Stimulated activated CD4-positive, alpha-beta T cell treated with anti-CD3 and anti-CD28 coated beads, Interleukin-4, amount 100 ng/mL, for 48 hours (primary cell): Measurements from ENCODE around the gene PPTC7.
"Not testable (repeated sequence)": the region's sequence is repeated elsewhere in the genome, so short reads cannot be mapped to it uniquely, and the experiment has no call there.

Experiments used
- DNase-seq, 2 donors: peaks; one replicate each; pipeline ENCODE4 v3.0.0-alpha.2; 2020; ENCODE audit warnings: low read depth in 2 of 2

The PPTC7 gene

GRCh38 chr12:110561471-110562201, 21.5 kb downstream of the PPTC7 start:
- no peak for DNase-seq

- no peak for DNase-seq
These were observed 22.2 kb downstream of the PPTC7 start for GRCh38 chr12:110560946-110561345.

DNA sequence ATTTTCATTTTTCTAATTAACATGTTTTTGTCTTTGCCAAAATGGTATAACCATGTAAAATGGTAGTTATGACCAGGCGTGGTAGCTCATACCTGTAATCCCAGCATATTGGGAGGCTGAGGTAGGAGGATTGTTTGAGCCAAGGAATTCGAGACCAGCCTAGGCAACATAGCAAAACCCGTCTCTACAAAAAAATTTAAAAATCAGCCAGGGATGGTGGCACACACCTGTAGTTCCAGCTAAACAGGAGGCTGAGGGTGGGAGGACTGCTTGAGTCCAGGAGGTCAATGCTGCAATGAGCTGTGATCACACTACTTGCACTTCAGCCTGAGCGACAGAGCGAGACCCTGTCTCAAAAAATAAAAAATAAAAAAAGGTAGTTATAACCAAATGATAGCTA, 23.1 kb downstream of the PPTC7 start:
- DNase-seq, result no peak

- not testable (repeated sequence) for DNase-seq
These were observed 24.2 kb downstream of the PPTC7 start for GRCh38 chr12:110558945-110559344.

- DNase-seq, result no peak
These were observed 25.8 kb downstream of the PPTC7 start for GRCh38 chr12:110557300-110557699.

- DNase-seq, result no peak
These were observed 26.4 kb downstream of the PPTC7 start for GRCh38 chr12:110556705-110557104.

DNA sequence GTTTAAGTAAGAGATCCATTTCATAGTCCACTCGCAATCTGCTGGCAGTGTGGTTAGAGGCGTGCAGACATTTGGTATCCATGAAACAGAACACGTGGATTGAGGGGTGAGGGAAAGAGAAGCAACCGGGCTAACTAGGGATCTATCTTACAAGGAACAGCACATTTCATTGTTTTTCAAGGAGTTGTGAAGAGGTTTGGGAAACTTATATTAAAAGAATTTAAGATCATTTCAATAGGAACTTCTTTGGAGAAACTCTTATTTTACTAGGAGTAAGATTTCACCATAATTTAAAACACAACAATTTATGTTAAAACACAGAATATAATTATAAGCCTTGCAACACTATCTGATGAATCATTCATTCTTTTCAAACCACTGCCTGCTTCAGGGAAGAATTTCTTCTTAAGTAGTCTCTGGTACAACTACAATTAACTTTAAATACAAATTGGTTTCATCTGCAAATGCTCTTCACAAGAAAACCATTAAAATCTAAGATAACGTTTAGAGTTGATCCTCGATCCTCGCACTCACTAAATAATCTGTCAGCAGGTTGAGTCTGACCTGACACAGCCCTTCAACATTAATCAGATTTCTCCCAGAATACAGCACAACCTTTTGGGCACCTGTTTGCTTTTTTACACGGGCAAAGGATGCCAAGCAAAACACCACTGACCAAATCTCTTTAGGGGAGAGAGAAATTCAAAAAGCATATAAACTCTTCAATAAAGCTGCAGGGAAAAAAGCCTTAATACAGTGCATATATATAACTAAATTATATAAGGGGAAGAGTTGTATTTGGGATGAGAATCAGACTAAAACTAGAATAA, 27.3 kb downstream of the PPTC7 start:
- DNase-seq, result no peak

DNA sequence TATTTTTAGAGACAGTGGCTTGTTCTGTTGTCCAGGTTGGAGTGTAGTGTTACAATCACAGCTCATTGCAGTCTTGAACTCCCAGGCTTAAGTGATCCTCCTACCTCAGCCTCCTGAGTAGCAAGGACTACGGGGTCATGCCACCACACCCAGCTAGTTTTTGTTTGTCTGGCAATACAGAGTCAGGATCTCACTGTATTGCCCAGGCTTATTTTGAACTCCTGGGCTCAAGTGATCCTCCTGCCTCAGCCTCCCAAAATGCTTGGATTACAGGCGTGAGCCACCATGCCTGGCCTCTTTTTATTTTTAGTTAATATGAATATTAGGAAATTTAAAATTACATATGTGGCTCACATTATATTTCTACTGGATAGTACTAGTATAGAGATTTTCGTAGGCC, 28.9 kb downstream of the PPTC7 start:
- no peak for DNase-seq

DNA sequence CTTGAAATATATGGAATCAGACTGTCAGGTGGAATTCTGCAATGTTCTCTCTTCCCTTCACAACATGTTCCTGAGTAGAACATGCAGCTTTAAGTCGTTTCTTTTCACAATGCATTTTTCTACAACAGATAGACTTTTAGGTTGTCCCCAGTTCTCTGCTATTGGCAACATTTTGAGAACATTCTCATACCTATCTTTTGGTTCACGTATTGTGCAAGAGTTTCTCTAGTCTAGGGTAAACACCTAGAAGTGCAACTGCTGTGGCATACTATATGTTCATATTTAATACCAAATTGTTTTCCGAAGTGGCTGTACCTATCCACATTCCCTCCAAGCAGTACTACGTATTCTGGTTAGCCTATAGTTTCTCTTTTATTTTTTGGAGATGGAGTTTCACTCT, 32.1 kb downstream of the PPTC7 start:
- DNase-seq, result no peak

- DNase-seq, result no peak
These were observed 33.4 kb downstream of the PPTC7 start for GRCh38 chr12:110549716-110550115.

DNA sequence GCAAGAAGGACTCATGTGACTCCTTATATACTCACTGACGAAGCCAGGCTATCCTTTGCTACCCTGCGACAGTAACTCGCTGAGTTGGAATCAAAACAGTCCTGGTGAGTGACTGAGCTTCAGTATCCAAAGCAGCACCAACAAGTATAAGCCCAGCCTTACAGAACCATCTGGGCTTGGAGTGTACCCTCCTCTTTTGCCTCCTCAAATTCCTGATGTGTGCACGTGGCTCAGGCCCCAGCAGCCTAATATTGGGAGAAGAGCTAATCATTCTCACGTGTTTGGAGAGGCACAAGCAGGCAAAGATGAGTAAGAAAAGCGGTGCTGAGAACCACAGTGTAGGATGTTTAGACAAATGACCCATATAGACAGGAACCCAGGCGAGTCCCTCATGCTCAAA, 34.4 kb downstream of the PPTC7 start:
- no peak for DNase-seq

DNA sequence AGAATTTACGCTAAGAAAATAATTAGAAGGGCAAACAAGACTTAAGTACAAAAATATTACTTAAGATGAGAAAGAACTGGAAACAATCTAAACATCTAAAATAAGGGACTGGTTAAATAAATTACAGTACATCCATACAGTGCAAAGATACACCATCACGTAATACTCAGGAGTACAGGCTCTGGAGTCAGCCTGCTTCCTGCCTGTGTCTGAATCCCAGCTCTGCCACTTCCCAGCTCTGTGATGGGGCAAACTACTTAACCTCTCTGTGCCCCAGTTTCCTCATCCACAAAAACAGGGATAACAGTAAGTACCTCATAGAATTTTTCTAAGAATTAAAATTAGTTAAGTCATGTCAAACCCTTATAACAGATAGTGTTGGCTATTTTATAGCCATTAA, 36.0 kb downstream of the PPTC7 start:
- no peak for DNase-seq

GRCh38 chr12:110546339-110546738, 36.8 kb downstream of the PPTC7 start:
- DNase-seq, result no peak

DNA sequence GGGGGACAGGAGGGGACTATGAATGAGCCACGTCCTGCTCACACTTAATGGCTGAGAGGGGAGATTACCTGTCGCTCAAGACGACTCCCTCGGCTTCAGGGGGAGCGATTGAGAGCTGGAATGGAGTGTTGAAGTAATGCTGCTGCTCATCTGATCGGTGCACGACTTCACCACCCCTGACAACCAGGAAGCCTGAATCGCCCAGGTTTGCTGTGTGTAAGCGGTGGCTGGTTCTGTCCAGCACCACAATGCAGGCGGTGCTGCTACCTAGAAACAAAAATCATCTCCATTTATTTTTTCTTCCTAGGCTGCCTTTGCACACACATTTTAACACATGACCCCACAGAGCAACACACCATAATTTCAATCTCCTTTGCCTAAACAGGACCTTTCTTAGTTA, 37.3 kb downstream of the PPTC7 start:
- no peak for DNase-seq

DNA sequence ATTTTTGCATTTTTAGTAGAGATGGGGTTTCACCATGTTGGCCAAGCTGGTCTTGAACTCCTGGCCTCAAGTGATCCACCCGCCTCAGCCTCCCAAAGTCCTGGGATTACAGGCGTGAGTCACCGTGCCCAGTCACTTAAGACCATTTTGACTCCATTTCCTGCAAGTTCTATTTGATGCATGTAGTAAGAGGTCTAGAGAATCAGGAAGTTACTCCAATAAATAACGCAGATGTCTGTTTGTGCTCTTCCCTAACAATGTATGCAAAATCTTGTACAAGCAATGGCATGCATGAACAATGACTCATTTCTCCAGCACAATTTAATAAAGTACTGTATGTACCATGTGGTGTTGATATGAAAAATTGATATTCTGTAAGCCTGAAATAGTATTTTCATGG, 37.9 kb downstream of the PPTC7 start:
- DNase-seq, result not testable (repeated sequence)

GRCh38 chr12:110543965-110544364, 39.2 kb downstream of the PPTC7 start:
- no peak for DNase-seq

DNA sequence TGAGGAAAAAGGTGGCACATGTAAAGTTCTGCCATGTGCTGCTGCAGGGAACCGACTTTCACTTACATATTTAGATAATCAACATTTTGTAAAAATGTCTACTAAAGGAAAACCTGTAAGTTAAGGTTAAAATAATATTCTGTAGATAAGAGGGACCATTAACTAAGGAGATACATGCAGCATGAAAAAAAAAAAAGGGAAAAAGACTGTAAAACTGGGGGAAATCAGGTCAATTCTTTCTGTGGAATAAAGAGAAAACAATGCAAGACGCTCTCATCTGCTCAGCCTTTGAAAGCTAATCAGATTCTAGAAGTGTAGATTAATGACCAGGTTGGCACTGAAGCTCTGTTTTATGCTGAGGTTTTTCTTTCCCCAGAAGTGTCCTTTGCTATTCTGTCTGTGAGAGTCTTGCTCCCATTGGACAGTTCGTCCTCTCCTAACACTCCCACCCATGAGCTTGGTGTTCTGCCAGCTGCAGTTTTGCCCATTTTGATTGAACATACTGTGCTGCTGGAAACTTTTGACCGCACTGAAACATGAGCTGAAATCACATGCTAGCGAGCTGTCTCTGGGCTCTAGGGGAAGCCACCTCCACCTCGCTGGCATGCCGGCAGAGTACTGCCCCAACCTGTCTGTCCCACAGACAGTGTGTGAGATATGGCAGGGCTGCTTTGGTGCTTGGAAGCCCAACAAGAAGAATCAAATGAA, 39.7 kb downstream of the PPTC7 start:
- DNase-seq, result no peak

DNA sequence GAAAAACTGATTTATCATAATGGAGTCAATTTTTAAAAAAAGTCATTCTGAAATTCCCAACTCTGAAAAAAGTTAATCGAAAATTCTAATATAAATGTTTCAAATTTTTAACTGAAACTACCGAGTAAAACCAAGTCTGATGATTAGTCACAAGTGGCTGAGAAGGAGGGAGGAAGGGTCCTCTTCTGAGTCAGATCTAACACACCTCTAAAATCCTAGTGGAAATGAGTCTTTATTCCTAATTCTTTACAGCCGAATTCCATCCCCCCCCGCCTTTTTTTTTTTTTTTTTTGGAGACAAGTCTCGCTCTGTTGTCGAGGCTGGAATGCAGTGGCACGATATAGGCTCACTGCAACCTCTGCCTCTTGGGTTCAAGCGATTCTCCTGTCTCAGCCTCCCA, 43.1 kb downstream of the PPTC7 start:
- no peak for DNase-seq

DNA sequence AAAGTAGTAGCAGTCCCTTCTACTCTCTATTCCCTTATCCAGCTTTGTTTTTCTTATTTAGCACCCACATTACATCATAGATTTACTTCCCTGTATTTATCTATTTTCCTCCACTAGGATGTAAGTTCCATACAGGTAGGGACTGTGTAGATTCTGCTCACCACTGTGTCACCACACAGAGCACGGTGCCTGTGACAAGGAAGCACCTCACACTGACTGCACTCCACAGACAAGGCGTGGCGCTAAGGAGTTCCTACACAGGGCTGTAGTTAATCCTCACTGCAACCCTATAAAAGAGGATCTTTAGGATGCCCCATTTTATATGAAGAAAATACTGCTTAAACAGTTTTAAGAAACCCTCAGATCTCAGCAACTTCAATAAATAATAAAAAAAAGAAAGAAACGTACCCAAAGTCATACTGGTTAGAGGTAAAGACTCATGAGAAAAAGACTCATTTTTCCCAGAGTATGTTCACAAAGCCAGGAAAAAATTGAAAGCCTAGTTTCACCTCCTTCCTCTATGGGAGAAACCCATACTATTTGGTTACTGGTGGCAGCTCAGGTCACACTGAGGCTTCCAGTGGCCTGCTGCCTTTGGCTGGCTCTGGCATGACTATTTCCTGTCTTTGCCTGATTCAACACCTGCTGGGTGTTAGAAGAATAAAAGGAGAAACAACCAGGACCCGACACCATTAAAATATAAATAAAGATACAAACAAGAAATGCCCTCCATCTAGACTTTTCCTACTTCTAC, 44.1 kb downstream of the PPTC7 start:
- no peak for DNase-seq

DNA sequence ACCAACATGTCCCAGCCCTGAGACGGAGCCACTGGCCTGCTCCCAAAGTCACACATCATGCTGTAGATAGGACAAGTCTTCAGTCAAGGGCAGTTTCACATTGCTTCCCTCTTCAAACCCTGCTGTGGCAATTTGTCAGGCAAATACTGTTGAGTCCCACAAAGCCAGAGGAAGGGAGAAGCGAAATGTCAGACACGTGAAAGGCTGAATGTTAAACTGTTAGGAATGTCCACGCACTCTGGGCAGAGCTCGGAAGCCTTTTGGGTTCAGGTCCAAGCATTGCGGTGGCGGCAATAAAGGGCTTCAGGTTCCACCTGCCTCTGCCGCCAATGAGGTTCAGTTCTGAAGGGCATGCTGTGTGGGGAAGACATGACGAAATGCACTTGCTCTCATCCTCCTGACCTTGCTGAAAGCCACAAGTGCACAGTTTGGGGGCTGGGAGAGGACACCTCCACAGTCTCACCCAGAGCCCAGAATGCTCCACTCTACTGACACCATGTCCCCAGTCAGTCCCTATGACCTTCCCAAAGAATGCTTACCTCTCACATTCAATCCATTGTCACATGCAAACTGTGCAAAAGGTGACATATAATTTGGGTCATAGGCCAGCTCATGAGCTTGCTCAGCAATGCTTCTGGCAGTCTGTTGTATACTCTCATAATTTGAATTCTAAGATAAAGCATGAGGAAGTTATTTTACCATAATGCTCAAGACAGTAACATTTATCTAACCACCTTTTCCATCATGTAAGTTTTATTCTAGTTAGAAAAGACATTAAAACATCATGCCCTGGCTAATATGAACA, 45.3 kb downstream of the PPTC7 start:
- DNase-seq, result no peak
